22Rv1 (cell line): ENCODE measurements around the gene CFAP65.

Source experiments
- H3K27ac ChIP-seq: fragments of 450-650 bp; 2 replicates; pipeline ENCODE4 v1.5.1; 2017
- ZFX ChIP-seq: fragments of 450-650 bp; IDR thresholded peaks from 2 replicates; pipeline ENCODE4 v1.6.1; 2017; ENCODE audit warnings: antibody characterized with exemption, borderline replicate concordance
- TF ChIP-seq, protein P1 (sequence below): fragments of 450-650 bp; IDR thresholded peaks from 2 replicates; pipeline ENCODE4 v1.5.1; 2017; ENCODE audit warnings: mild to moderate bottlenecking

The CFAP65 gene

DNA sequence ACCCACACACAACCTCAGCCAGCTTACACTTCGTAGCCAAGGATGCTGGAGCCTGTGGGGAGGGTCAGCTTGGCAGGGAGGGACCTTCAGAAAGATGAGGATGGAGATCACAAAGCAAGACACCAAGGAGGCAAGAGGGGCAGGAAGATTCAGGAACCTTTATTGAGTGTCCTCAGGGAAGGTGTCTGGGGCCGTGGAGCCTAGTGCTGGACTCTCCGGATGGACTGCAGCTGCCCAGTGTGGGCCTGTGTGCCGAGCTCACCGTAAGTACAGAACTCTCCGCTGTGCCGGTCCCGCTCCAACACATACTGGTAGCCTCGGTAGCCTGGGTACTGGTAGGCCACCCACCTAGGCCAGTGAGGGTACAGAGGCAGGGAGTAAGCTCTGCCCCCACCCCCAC is 51.3 kb downstream of the CFAP65 start:
- H3K27ac ChIP-seq: no peak overlapping the region
- TF ChIP-seq, protein P1, sequence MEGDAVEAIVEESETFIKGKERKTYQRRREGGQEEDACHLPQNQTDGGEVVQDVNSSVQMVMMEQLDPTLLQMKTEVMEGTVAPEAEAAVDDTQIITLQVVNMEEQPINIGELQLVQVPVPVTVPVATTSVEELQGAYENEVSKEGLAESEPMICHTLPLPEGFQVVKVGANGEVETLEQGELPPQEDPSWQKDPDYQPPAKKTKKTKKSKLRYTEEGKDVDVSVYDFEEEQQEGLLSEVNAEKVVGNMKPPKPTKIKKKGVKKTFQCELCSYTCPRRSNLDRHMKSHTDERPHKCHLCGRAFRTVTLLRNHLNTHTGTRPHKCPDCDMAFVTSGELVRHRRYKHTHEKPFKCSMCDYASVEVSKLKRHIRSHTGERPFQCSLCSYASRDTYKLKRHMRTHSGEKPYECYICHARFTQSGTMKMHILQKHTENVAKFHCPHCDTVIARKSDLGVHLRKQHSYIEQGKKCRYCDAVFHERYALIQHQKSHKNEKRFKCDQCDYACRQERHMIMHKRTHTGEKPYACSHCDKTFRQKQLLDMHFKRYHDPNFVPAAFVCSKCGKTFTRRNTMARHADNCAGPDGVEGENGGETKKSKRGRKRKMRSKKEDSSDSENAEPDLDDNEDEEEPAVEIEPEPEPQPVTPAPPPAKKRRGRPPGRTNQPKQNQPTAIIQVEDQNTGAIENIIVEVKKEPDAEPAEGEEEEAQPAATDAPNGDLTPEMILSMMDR: no peak
- no peak for TF ChIP-seq ZFX

DNA sequence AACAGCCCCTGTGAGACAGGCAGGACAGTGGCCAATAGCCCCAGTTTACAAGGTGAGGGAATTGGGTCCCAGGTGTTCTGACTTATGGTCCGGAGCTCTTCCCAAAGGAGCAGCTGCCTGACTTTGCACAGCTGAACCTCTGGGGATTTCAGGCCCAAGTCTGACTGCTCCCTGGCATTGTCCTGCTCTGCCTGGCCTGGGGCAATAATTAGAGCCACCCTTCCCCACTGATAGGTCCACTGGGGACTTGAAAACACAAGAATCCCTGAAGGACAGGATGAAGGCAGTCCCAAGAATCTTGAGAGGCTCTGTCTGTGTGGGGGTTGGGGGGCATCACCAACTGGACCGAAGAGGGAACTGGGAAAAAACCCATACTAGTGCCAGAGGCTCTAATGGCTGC is 52.7 kb downstream of the CFAP65 start:
- no peak for TF ChIP-seq ZFX
- TF ChIP-seq, protein P1: no peak
- H3K27ac ChIP-seq: no peak overlapping the region

DNA sequence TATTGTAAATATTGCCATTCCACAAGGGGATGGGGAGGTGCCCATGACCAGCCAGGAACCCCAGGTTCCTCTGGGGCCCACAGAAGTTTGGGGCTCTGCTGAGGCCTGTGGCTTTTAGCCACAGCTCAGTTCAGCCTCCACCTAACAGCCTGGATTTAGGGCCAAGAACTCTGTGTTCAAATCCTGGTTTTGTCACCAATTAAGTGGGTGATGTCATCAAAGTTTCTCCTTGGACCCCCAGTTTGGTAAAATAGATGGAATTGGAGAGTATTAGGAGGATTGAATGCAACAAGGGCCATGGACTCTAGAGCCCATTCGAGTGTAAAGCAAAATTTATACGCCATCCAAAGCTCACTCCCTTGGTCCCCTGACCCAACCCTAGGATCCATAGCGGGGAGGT is 53.2 kb downstream of the CFAP65 start:
- TF ChIP-seq, protein P1: no peak
- no peak for TF ChIP-seq ZFX
- H3K27ac ChIP-seq: no peak overlapping the region

DNA sequence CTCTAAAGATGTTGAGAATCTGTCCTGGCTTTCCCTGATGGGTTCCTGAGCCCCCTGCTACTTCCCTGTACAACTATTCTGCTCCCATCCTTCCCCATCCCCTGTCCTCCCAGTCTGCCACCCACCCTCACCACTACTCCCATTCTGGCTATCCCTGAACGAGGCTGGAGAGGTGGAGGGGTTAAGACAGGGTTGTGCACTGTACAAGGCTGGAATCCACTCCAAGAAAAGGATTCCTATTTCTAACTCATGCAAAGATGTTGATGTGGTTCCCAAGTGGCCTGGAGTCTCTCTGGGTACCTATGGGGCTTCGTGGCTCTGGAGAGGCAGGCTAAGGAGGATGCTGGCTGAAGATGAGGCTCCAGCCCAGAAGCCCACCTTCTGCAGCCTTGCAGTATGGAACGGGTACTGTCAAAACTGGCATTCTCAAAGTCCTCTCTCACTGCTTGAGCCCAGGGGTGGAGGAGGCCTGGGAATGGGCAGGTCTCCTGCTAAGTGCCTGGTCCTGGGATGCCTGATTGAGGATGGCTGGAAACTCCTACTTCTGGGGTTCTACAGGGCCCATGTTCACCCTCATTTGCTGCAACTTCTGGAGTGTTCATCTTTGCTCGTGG is 55.1 kb downstream of the CFAP65 start:
- TF ChIP-seq, protein P1: no peak
- no peak for TF ChIP-seq ZFX

DNA sequence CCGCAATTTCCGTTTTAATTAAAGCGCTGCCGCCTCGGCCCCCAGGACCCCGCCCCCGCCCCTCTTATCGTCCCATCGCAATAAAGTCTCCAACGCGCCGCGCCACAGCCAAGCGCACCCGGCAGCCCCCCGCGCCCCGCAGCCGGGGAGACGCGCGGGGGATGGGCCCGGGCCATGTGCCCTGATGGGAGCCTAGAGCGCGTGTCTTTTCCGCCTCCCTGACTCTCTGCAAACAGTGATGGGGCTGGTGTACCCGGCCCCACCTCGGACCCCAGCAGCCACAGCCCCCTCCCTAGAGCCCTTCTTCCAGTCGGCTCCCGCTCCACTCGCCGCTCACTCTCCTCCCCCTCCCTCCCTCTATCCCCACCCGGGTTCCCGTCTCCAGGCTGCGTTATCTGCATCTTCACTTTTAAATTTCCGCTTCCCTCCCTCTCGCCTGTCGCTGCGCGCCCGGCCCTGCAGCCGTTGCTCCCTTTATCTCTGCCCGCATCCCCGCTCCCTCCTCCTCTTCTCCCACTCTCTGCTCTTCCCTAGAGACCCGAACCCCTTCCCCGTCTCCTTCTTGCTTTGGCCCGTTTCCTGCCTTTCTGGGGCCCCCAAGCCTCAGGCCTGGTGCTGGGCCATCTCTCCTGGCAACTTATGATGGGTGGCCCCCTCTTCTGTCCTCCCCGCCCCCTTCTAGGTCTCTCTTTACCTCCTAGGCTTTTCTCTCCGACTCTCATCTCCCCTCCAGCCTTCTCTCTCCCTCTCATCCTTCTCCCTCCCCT is 55.8 kb downstream of the CFAP65 start:
- TF ChIP-seq ZFX: no peak
- TF ChIP-seq, protein P1: no peak
- H3K27ac ChIP-seq: peak overlapping the region; percentile 63; the same call in 1 of the 2 replicates

More for the DNA sequence above, 55.1 kb downstream of the CFAP65 start:
- H3K27ac ChIP-seq: no peak overlapping the region

DNA sequence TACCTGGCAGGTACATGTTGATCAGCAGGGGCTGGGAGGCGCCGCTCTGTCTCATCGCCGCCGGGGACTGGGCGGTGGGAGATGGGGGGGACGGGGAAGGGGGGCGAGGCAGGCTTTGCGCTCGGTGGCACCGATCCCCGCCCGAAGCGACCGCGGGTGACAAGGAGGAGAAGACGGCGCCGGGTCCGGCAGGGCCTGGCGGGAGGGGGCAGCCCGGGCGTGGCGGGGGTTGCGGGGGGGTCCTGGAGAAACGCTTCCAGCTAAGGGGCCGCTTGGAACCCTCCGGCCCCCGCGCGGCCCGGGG is 56.3 kb downstream of the CFAP65 start, which contains the start of gene FEV:
FEV (minus strand) TSS at position 164 of the 304 bp plus-strand sequence; CDS start at position 55, 109 bp downstream.
- no peak for TF ChIP-seq ZFX
- TF ChIP-seq, protein P1: no peak
- H3K27ac ChIP-seq: peak within 1 kb of the TSS; percentile 63

DNA sequence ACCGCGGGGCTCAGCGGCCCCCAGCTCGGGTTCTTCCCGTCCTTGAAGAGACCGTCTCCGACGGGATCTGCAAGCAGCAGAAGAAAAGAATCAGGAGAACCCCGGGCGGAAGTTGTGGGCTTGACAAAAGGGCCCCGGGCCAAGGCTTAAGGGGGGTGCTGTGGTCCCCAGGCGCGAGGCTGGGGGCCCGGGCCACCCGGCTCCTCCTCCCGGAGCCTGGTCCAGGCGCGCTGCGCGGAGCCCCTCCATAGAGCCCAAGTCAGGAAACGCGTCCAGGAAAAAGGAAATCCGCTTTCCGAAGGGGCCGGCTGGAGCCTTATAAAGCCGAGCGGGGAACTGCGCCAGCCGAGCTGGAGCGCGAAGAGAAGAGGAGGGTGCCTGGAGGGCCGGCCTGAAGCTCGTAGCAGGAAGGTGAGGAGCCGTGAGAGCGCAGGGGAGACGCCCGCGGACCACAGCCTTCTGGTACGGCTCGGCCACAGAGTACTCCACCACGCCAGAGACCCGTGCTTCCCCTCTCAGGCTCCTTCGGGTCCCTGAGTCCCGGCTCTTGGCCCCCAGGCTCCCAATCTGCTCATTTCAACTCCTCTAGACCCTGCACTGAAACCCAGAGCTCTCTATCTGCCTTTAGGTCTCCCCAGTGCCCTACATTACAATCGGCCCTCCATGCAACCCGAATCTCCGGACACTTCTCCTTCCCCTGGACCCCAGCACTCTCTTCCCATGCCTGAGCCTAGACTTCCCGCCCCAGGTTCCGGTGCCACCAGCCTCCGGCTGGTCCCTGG is 56.9 kb downstream of the CFAP65 start:
- TF ChIP-seq, protein P1: no peak
- TF ChIP-seq ZFX: no peak
- H3K27ac ChIP-seq: peak overlapping the region; percentile 63
